GM21529 (cell line): ENCODE measurements around the gene POMGNT2.

Experiments used
- ATAC-seq: cut with Tn5 transposase; IDR thresholded peaks from one replicate; pipeline ENCODE4 v1.9.1; 2021; ENCODE audit not compliant: unreplicated experiment

Gene POMGNT2

GRCh38 chr3:43104039-43104438, 1.8 kb downstream of the POMGNT2 start:
- no peak for ATAC-seq

DNA sequence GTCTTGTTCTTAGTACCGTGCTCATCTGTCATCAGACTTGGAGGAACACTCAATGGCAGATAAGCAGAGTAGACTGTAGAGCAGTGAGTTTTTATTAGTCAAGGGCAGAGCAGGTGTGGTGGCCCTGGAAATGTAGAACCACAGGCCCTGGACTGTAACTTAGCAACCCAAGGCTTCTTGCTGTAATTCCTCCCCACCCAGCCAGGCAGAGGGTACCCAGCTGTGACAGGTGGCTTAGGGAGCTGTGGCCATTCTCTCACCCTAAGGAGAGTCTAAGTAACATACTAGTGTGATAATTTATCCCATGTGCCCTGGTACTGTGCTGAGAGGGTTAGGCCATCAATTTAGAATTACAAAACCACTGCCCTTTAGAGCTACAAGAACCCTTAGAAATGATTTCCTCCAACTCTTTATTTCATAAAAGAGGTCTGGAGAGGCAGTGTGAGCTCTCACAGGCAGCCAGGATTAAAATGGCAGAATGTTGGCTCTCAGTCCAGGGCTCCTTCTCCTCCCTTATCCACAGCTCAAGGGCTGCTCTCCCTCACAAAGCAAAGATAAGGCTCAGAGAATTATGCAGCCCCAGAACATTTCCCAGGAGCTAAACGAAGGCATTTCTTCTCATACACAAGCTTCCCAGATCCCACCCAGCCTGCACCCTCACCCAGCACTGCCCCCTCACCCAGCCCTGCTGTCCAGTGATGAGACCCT, 3.0 kb downstream of the POMGNT2 start:
- no peak for ATAC-seq

- no peak for ATAC-seq
These were observed 7.1 kb downstream of the POMGNT2 start for GRCh38 chr3:43098761-43099160.

- no peak for ATAC-seq
These were observed 8.3 kb downstream of the POMGNT2 start for GRCh38 chr3:43097400-43098080.

- no peak for ATAC-seq
These were observed 9.1 kb downstream of the POMGNT2 start for GRCh38 chr3:43096761-43097160.

- ATAC-seq: no peak
These were observed 10.5 kb downstream of the POMGNT2 start for GRCh38 chr3:43095370-43095769.

GRCh38 chr3:43094851-43095250, 11.0 kb downstream of the POMGNT2 start:
- ATAC-seq: no peak

- ATAC-seq: no peak
These were observed 11.5 kb downstream of the POMGNT2 start for GRCh38 chr3:43094381-43094780.

GRCh38 chr3:43093974-43094373, 11.9 kb downstream of the POMGNT2 start:
- no peak for ATAC-seq

GRCh38 chr3:43093006-43093405, 12.9 kb downstream of the POMGNT2 start:
- ATAC-seq: no peak

GRCh38 chr3:43091481-43091880, 14.4 kb downstream of the POMGNT2 start:
- no peak for ATAC-seq

GRCh38 chr3:43090238-43090637, 15.6 kb downstream of the POMGNT2 start:
- no peak for ATAC-seq

DNA sequence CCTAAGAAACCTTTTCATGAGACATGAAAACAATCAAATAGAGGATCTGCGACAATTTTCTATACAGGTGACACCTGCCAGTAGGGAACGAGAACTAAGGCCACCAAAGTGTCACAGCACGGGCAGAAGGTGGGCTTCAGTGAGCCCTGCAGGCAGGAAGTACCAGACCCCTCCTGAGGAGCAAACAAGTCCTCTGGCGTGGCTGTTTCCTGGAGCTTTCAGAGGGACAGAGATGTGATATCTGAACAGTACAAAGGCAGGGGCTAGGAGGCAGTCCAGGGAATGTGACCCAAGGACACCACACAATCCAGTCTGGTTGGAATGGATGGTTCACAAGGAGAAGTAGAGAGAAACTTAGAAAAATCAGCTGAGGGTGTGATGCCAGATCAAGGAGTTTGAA, 16.8 kb downstream of the POMGNT2 start:
- ATAC-seq: no peak

GRCh38 chr3:43087249-43087776, 18.6 kb downstream of the POMGNT2 start:
- no peak for ATAC-seq

- no peak for ATAC-seq
These were observed 19.3 kb downstream of the POMGNT2 start for GRCh38 chr3:43086460-43087165.

GRCh38 chr3:43082457-43082856, 23.4 kb downstream of the POMGNT2 start:
- ATAC-seq: no peak

DNA sequence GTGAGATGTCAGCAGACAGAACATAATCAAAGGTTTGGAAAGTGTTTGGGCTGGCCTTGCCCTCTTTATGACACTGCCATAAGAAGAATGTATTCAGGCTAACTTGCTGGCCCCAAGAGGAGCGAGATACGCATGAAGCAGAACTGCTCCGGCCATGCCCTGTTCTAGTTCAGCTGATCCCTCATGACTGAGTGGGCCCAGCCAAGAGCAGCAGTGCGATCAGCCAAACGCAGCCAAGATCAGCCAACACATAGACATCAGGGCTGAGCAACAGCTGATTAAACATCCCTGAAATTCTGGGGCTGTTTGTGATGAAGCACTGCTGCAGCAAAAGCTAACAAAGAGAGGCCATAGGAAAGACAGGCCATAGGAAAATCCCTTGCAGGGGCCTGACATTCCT, 24.1 kb downstream of the POMGNT2 start:
- no peak for ATAC-seq

DNA sequence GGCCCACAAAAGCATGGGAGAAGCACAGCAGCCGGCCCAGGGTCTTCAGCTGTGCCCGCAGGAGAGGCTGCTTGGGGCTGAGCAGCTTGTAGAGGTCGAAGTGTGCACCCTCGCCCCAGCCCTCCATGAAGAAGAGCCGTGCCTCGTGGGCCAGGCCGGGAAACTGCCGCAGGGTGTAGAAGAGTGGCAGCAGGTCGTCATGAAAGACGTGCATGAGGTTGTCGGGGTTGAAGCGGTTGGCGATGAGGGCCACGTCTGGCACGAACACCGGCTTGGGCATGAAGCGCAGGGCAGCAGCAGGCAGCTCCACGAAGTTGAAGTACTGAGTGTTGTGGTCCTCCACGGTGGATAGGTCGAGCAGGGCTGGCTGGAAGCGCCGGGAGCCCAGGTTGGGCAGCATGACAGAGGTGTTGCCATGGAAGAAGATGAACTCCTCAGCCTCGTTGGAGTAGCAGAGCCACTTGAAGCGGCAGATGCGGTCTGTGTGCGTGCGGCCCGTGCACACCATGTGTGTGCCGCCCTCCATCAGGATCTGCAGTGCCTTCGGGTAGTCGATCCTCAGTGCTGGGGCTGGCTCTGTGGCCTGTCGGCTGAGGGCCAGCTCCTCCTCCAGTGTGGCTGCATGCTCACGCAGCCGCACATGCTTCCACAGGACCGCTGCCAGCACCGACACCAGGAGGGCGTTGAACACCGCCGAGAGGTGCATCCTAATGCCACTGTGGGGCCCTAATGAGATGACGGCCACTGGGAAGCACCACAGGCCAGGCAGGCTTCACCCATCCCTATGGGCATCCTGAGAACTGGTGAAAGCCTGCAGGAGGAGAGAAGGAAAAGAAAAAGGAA, 24.9 kb downstream of the POMGNT2 start:
- ATAC-seq: no peak

DNA sequence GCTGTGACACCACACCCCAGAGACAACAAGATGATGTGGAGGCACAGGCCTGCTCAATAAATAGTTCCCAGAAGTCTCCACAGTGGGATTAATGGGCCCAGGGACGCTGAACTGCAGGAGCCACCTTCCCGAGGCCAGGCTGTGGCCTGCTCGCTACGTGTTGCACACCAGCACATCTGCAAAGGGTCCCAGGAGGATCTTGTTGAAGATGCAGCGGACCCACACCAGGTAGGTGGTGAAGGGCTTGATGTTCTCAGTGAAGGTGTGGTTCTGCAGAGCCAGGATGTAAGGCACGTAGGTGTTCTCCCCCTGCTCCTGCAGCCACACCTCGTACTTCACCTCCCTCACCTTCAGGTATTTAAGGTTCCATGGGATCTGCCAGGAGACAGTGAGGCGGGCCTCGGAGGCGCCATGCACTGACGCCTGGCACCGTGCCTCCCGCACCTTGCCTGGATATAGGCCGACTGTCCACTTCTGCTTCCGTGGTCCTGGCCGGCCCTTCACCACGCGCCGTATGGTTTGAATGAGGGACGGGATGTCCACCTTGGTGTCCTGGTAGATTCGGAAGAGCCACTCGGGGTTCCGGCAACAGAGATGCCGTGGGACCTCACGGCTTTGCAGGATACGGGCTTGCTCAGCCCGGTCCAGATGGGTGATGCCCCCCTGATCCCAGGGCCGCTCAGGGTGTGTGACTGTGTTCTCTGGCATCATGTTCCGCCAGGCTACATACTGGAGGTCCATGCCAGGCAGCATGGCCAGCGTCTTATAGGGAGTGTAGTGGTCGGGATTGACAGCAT, 26.1 kb downstream of the POMGNT2 start:
- no peak for ATAC-seq

GRCh38 chr3:43077707-43078106, 28.2 kb downstream of the POMGNT2 start:
- no peak for ATAC-seq
